Mammary epithelial cell (primary cell): ENCODE measurements around the gene RAB37.

ENCODE experiments used
- CTCF ChIP-seq, 2 donors: IDR thresholded peaks in 1 of 2; conservative IDR thresholded peaks in 1 of 2; 2 replicates each; pipeline ENCODE4 v1.5.1; 2011 to 2012; ENCODE audit warnings: inconsistent platforms in 2 of 2, low read length in 2 of 2, mild to moderate bottlenecking in 2 of 2, control low read depth in 1 of 2, low read depth in 1 of 2; ENCODE audit not compliant: insufficient read depth in 1 of 2; ENCODE audit errors: extremely low read depth in 1 of 2
- EZH2 ChIP-seq: IDR thresholded peaks from 2 replicates; pipeline ENCODE4 v1.6.1; 2012; ENCODE audit warnings: low read length, inconsistent platforms, borderline replicate concordance

- TF ChIP-seq CTCF (conservative IDR thresholded peaks at IDR 0.05 in 1 of 2, IDR thresholded peaks at IDR 0.05 in 1 of 2; ENCODE audit: extremely low read depth in 1 of 2, insufficient read depth in 1 of 2, low read depth in 1 of 2, low read length in 2 of 2) = no peak
- no peak for TF ChIP-seq EZH2
Measured at GRCh38 chr17:74771319-74771914, 34.4 kb downstream of the RAB37 start.
